HUES6 (cell line): Measurements from ENCODE around the gene TOR4A.

Source experiments
- H3K27ac ChIP-seq: 2 replicates; pipeline ENCODE4 v1.7.0; 2013; ENCODE audit warnings: low read depth, mild to moderate bottlenecking, low read length, inconsistent platforms
- H3K27me3 ChIP-seq: 2 replicates; pipeline ENCODE4 v1.6.1; 2013; ENCODE audit warnings: low read length; ENCODE audit not compliant: control insufficient read depth, insufficient read depth
- H3K36me3 ChIP-seq: 2 replicates; pipeline ENCODE4 v1.6.1; 2013; ENCODE audit warnings: low read length; ENCODE audit not compliant: control insufficient read depth, insufficient read depth
- H3K4me1 ChIP-seq: 2 replicates; pipeline ENCODE4 v1.6.1; 2013; ENCODE audit warnings: low read length; ENCODE audit not compliant: control insufficient read depth, insufficient read depth
- H3K4me3 ChIP-seq: 2 replicates; pipeline ENCODE4 v1.5.1; 2013; ENCODE audit warnings: low read depth, low read length
- H3K9ac ChIP-seq: one replicate; pipeline ENCODE4 v1.6.1; 2013; ENCODE audit warnings: mild to moderate bottlenecking, low read length
- H3K9me3 ChIP-seq: 2 replicates; pipeline ENCODE4 v1.6.1; 2013; ENCODE audit warnings: low read depth, low read length; ENCODE audit not compliant: control insufficient read depth, insufficient read depth

TOR4A gene

DNA sequence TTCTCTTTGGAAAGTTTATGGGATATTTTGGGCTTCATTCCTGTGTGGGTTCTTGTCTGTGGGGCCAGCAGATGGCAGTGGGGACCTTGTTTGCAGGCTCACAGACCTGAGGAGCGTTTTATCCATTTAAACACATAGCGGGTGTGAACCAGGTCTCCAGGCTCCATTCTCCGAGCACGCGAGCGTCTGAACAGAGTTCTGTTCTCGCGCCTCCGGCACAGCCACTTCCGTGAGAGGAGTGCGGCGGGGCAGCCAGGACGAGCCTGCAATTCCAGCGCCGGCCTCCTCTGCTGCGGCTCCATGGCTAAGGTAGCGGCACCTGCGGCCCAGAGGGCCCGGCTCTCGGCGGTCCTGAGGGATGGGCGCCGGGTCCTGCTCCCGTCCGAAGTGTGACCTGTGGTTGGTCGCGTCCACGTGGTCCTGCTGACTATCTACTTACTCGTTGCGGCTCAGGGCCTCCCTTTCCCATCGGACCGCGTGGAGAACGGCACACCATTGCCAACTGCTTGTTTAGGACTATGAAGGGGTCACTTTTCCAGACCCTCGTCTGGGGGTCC, 17.2 kb downstream of the TOR4A start:
- Histone ChIP-seq H3K9me3 (no peaks in the 10 kb centered on the region), H3K36me3 (no peaks in the 10 kb centered on the region), H3K9ac (no peak overlapping the region), H3K27ac (no peak overlapping the region), H3K4me1 (peaks cover 36% of the 10 kb centered on the region), H3K27me3 (peaks cover 46% of the 10 kb centered on the region), H3K4me3 (peak overlapping the region; percentile 32)

- Histone ChIP-seq H3K4me1 (peaks cover 36% of the 10 kb centered on the region), H3K36me3 (no peaks in the 10 kb centered on the region), H3K9me3 (no peaks in the 10 kb centered on the region), H3K4me3 (peak overlapping the region; percentile 32), H3K27ac (no peak overlapping the region), H3K27me3 (peaks cover 51% of the 10 kb centered on the region), H3K9ac (no peak overlapping the region)
These were observed 17.8 kb downstream of the TOR4A start for GRCh38 chr9:137295238-137295811.

GRCh38 chr9:137295849-137296669, 18.5 kb downstream of the TOR4A start:
- Histone ChIP-seq H3K27ac (no peak overlapping the region), H3K9me3 (no peaks in the 10 kb centered on the region), H3K4me1 (peaks cover 36% of the 10 kb centered on the region), H3K36me3 (no peaks in the 10 kb centered on the region), H3K9ac (no peak overlapping the region), H3K27me3 (peaks cover 51% of the 10 kb centered on the region), H3K4me3 (peak overlapping the region; percentile 52)

- H3K4me1 ChIP-seq = peaks cover 39% of the 10 kb centered on the region
- peak overlapping the region; percentile 52 for H3K4me3 ChIP-seq
- peaks cover 55% of the 10 kb centered on the region for H3K27me3 ChIP-seq
- H3K9me3 ChIP-seq = no peaks in the 10 kb centered on the region
- no peak overlapping the region for H3K27ac ChIP-seq
- no peaks in the 10 kb centered on the region for H3K36me3 ChIP-seq
- H3K9ac ChIP-seq = no peak overlapping the region
These were observed 19.4 kb downstream of the TOR4A start for GRCh38 chr9:137296670-137297664.

GRCh38 chr9:137297966-137298365, 20.4 kb downstream of the TOR4A start:
- Histone ChIP-seq H3K9me3 (no peaks in the 10 kb centered on the region), H3K9ac (no peak overlapping the region), H3K27ac (no peak overlapping the region), H3K4me1 (peaks cover 40% of the 10 kb centered on the region), H3K27me3 (peaks cover 55% of the 10 kb centered on the region), H3K36me3 (no peaks in the 10 kb centered on the region), H3K4me3 (peak overlapping the region; percentile 23)

- no peaks in the 10 kb centered on the region for H3K36me3 ChIP-seq
- H3K4me3 ChIP-seq = peak overlapping the region; percentile 23
- H3K9ac ChIP-seq = no peak overlapping the region
- H3K27me3 ChIP-seq = peaks cover 60% of the 10 kb centered on the region
- H3K27ac ChIP-seq = no peak overlapping the region
- no peaks in the 10 kb centered on the region for H3K9me3 ChIP-seq
- peaks cover 45% of the 10 kb centered on the region for H3K4me1 ChIP-seq
These were observed 21.1 kb downstream of the TOR4A start for GRCh38 chr9:137298401-137299202.

- Histone ChIP-seq H3K4me1 (peaks cover 49% of the 10 kb centered on the region), H3K9ac (no peak overlapping the region)
These were observed 21.7 kb downstream of the TOR4A start for GRCh38 chr9:137299203-137299565.

GRCh38 chr9:137299938-137300337, 22.4 kb downstream of the TOR4A start:
- no peaks in the 10 kb centered on the region for H3K36me3 ChIP-seq
- H3K9ac ChIP-seq = no peak overlapping the region
- peaks cover 56% of the 10 kb centered on the region for H3K27me3 ChIP-seq
- H3K4me3 ChIP-seq = peak overlapping the region; percentile 77
- H3K9me3 ChIP-seq = no peaks in the 10 kb centered on the region
- peaks cover 55% of the 10 kb centered on the region for H3K4me1 ChIP-seq
- no peak overlapping the region for H3K27ac ChIP-seq

More at GRCh38 chr9:137299203-137299565, 21.7 kb downstream of the TOR4A start:
- Histone ChIP-seq H3K27me3 (peaks cover 63% of the 10 kb centered on the region), H3K36me3 (no peaks in the 10 kb centered on the region), H3K9me3 (no peaks in the 10 kb centered on the region), H3K4me3 (peak overlapping the region; percentile 23), H3K27ac (no peak overlapping the region)

GRCh38 chr9:137300567-137301080, 23.1 kb downstream of the TOR4A start:
- no peak overlapping the region for H3K9ac ChIP-seq
- H3K4me3 ChIP-seq = peak overlapping the region; percentile 77
- H3K4me1 ChIP-seq = peaks cover 60% of the 10 kb centered on the region

More at GRCh38 chr9:137300567-137301080, 23.1 kb downstream of the TOR4A start:
- Histone ChIP-seq H3K27me3 (peaks cover 54% of the 10 kb centered on the region), H3K27ac (no peak overlapping the region), H3K9me3 (no peaks in the 10 kb centered on the region), H3K36me3 (no peaks in the 10 kb centered on the region)
